ENCODE results near the gene MGST2.

The MGST2 gene

GRCh38 chr4:139745111-139745639, 79.6 kb downstream of the MGST2 start:
- no peak for TF ChIP-seq ZNF70 (CRISPR knock-in tag; IDR thresholded peaks at IDR 0.05)
- no peak for TF ChIP-seq BACH2 (CRISPR knock-in tag; IDR thresholded peaks at IDR 0.05; ENCODE audit: borderline replicate concordance)
- no peak for TF ChIP-seq CREB5 (CRISPR knock-in tag; IDR thresholded peaks at IDR 0.05; ENCODE audit: low read depth)
- no peak for TF ChIP-seq OSR1 (CRISPR knock-in tag; IDR thresholded peaks at IDR 0.05)
- no peak for TF ChIP-seq CSRNP3 (CRISPR knock-in tag; IDR thresholded peaks at IDR 0.05)
- no peak for TF ChIP-seq TCF4 (CRISPR knock-in tag; IDR thresholded peaks at IDR 0.05; ENCODE audit: borderline replicate concordance)
- TF ChIP-seq ZNF565 (CRISPR knock-in tag; conservative IDR thresholded peaks at IDR 0.05; ENCODE audit: low read depth) = no peak
- TF ChIP-seq PATZ1 (CRISPR knock-in tag; IDR thresholded peaks at IDR 0.05; ENCODE audit: borderline replicate concordance) = no peak
- TF ChIP-seq ESRRG (CRISPR knock-in tag; IDR thresholded peaks at IDR 0.05) = no peak
- TF ChIP-seq ZNF8 (CRISPR knock-in tag; IDR thresholded peaks at IDR 0.05) = no peak
- no peak for TF ChIP-seq GLIS3 (CRISPR knock-in tag; IDR thresholded peaks at IDR 0.05)
- no peak for ATAC-seq

GRCh38 chr4:139746431-139747171, 81.0 kb downstream of the MGST2 start:
- no peak for ATAC-seq

More at GRCh38 chr4:139746431-139747171, 81.0 kb downstream of the MGST2 start:
- TF ChIP-seq CREB5 (CRISPR knock-in tag; IDR thresholded peaks at IDR 0.05; ENCODE audit: low read depth) (no peak), ESRRG (CRISPR knock-in tag; IDR thresholded peaks at IDR 0.05) (no peak), TOX (CRISPR knock-in tag; IDR thresholded peaks at IDR 0.05; ENCODE audit: borderline replicate concordance) (no peak), ZFP3 (CRISPR knock-in tag; IDR thresholded peaks at IDR 0.05) (no peak), CSRNP3 (CRISPR knock-in tag; IDR thresholded peaks at IDR 0.05) (no peak), ZFP30 (CRISPR knock-in tag; IDR thresholded peaks at IDR 0.05) (no peak), SNAI2 (CRISPR knock-in tag; IDR thresholded peaks at IDR 0.05) (no peak), CSDC2 (CRISPR knock-in tag; IDR thresholded peaks at IDR 0.05) (no peak), ARNTL (CRISPR knock-in tag; IDR thresholded peaks at IDR 0.05; ENCODE audit: borderline replicate concordance, low read depth) (no peak), OSR1 (CRISPR knock-in tag; IDR thresholded peaks at IDR 0.05) (no peak), ZC3H10 (CRISPR knock-in tag; IDR thresholded peaks at IDR 0.05) (no peak), PPARA (CRISPR knock-in tag; IDR thresholded peaks at IDR 0.05; ENCODE audit: borderline replicate concordance) (no peak), ZNF70 (CRISPR knock-in tag; IDR thresholded peaks at IDR 0.05) (no peak), ISL1 (CRISPR knock-in tag; IDR thresholded peaks at IDR 0.05) (no peak), POU6F1 (CRISPR knock-in tag; IDR thresholded peaks at IDR 0.05; ENCODE audit: borderline replicate concordance, low read depth) (no peak), ZNF565 (CRISPR knock-in tag; conservative IDR thresholded peaks at IDR 0.05; ENCODE audit: low read depth) (no peak), TCF4 (CRISPR knock-in tag; IDR thresholded peaks at IDR 0.05; ENCODE audit: borderline replicate concordance) (no peak), PATZ1 (CRISPR knock-in tag; IDR thresholded peaks at IDR 0.05; ENCODE audit: borderline replicate concordance) (no peak), TSHZ2 (CRISPR knock-in tag; IDR thresholded peaks at IDR 0.05) (no peak)

All from SK-N-SH treated with all-trans-retinoic acid at 6 μM for 48 hours (cell line).